ENCODE results near the gene MAD1L1.
A peak's percentile ranks its signal among the peaks of the same experiment; 100 is the strongest.

MAD1L1 gene

DNA sequence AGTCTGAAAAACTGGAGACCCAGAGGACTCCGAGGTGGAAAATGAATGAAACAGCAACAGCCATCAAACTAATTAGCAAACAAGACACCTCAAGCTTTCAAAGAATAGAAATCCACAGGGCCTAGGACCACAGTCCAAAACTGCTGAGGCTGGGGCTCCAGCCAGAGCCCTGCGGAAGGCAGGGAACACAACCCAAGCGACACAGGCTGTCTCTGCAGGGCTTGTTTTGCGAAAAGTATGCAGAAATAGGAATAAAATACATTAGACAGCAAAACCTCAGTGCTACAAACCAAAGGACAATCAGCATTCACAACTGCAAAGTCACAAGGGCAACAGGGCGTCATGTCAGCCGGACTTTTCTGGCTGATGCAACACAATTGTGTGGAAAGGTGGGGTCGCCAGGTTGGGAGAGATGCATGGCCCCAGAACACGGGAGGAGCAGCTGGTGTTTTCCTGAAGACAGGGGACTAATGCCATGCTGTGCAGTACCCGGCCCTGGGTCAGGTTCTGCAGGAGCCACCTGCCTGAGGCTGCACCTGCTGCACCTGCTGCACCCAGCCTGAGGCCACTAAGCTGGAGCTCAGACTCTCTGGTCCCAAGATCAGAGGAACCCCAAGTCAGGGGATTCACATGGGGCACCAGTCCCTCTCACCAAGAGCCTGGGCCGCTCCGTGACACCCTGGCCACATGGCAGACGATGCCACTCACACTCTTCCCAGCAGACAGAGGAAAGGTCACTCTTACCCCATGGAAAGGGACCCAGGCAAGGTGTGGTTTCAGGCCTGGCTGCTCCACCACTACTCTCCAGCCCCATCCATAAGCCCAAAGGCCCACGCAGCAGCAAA, 74.2 kb downstream of the MAD1L1 start:
- POLR2A ChIA-PET, result interaction anchor here (1.0 kb wide), 1 partner anchor 196 kb away, joined by 3 read pairs; the partner anchor contains the start of gene EIF3B
- CTCF ChIA-PET, result interaction anchor here (0.6 to 1.2 kb wide), 2 partner anchors 17 to 51 kb away, joined by 3 to 4 read pairs; no protein-coding TSS in a partner anchor
- peaks cover 30% of the 10 kb centered on the region for H3K4me1 ChIP-seq (ENCODE audit: control insufficient read depth, insufficient read depth, low read length)
- no peak overlapping the region for H3K4me3 ChIP-seq (ENCODE audit: low read depth, low read length)
- H3K36me3 ChIP-seq (ENCODE audit: control insufficient read depth in 2 of 2, insufficient read depth in 1 of 2, low read length in 2 of 2), result no peaks in the 10 kb centered on the region; a peak in 1 of 3 replicates
- H3K27ac ChIP-seq (ENCODE audit: extremely low read depth, low read depth, low read length), result peak overlapping the region; percentile 94
- no peaks in the 10 kb centered on the region for H3K9me3 ChIP-seq (ENCODE audit: control insufficient read depth, insufficient read depth, low read depth, low read length)
- TF ChIP-seq ZNF221 (tag by site-specific recombination; IDR thresholded peaks at IDR 0.05; ENCODE audit: borderline replicate concordance) (no peak), ZNF777 (tag by site-specific recombination; IDR thresholded peaks at IDR 0.05; ENCODE audit: borderline replicate concordance) (no peak), PRDM1 (tag by site-specific recombination; IDR thresholded peaks at IDR 0.05) (0 out of 2 replicates have a peak, but pooled peaks have one; percentile 6), ZNF624 (tag by site-specific recombination; IDR thresholded peaks at IDR 0.05) (no peak)
- TF ChIP-seq, protein P1, sequence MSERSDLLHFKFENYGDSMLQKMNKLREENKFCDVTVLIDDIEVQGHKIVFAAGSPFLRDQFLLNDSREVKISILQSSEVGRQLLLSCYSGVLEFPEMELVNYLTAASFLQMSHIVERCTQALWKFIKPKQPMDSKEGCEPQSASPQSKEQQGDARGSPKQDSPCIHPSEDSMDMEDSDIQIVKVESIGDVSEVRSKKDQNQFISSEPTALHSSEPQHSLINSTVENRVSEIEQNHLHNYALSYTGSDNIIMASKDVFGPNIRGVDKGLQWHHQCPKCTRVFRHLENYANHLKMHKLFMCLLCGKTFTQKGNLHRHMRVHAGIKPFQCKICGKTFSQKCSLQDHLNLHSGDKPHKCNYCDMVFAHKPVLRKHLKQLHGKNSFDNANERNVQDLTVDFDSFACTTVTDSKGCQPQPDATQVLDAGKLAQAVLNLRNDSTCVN (tag by site-specific recombination; optimal IDR thresholded peaks at IDR 0.05), result no peak
- TF ChIP-seq, protein P2, sequence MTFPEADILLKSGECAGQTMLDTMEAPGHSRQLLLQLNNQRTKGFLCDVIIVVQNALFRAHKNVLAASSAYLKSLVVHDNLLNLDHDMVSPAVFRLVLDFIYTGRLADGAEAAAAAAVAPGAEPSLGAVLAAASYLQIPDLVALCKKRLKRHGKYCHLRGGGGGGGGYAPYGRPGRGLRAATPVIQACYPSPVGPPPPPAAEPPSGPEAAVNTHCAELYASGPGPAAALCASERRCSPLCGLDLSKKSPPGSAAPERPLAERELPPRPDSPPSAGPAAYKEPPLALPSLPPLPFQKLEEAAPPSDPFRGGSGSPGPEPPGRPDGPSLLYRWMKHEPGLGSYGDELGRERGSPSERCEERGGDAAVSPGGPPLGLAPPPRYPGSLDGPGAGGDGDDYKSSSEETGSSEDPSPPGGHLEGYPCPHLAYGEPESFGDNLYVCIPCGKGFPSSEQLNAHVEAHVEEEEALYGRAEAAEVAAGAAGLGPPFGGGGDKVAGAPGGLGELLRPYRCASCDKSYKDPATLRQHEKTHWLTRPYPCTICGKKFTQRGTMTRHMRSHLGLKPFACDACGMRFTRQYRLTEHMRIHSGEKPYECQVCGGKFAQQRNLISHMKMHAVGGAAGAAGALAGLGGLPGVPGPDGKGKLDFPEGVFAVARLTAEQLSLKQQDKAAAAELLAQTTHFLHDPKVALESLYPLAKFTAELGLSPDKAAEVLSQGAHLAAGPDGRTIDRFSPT (tag by site-specific recombination; IDR thresholded peaks at IDR 0.05), result no peak

DNA sequence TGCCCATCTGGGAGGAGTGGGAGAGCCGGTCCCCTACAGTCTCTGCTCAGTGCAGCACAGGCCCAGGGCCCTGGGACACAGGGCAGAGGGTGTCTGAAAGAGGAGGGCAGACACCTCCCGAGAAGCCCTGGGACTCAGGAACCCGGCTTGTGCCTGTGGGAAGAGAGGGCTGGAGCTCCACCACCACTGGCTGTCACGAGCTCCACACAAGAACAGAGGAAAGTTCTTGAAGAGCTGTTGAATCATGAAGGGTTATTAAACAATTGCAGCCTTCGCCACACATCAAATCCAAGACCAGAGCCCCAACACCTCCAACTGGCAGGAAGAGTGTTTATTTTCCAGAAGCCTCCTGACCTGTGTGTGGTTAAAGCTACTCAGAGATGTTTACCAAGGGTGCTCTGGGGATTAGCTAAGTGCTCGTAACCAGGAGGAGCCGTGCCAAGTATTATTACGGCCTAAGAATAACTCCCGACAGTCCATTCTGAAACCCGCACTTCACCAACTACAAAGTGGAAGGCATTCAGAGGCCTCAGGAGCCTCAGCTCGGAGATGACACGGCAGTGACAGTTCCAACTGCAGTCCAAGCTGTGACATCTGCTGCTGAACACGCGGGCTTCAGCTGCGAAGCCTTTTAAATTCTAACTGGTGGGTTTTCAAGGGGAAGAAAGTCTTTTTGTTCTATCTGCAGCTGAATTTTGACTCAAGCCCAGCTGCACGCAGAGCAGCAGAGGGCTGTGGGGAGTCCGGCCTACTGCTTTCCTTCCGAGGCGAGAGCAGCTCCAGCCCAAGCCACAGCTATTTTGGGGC, 75.1 kb downstream of the MAD1L1 start:
- ChIA-PET CTCF (interaction anchor here (0.6 to 1.2 kb wide), 4 partner anchors 18 to 604 kb away, joined by 3 to 4 read pairs (median 4); no protein-coding TSS in a partner anchor), POLR2A (interaction anchor here (1.0 kb wide), 1 partner anchor 197 kb away, joined by 3 read pairs; the partner anchor contains the start of gene EIF3B)
- H3K27ac ChIP-seq (ENCODE audit: extremely low read depth, low read depth, low read length), result peak overlapping the region; percentile 94
- H3K4me1 ChIP-seq (ENCODE audit: control insufficient read depth, insufficient read depth, low read length), result peaks cover 25% of the 10 kb centered on the region
- H3K4me3 ChIP-seq (ENCODE audit: low read depth, low read length), result no peak overlapping the region
- no peaks in the 10 kb centered on the region for H3K9me3 ChIP-seq (ENCODE audit: control insufficient read depth, insufficient read depth, low read depth, low read length)
- H3K36me3 ChIP-seq (ENCODE audit: control insufficient read depth in 2 of 2, insufficient read depth in 1 of 2, low read length in 2 of 2), result no peaks in the 10 kb centered on the region; a peak in 1 of 3 replicates
- TF ChIP-seq ZNF133 (tag by site-specific recombination; IDR thresholded peaks at IDR 0.05) (no peak), ZNF776 (tag by site-specific recombination; IDR thresholded peaks at IDR 0.05; ENCODE audit: borderline replicate concordance) (no peak), ZBTB44 (tag by site-specific recombination; IDR thresholded peaks at IDR 0.05) (peak; percentile 87), BCL11B (tag by site-specific recombination; IDR thresholded peaks at IDR 0.05; ENCODE audit: low read depth) (no peak), ZFHX2 (tag by site-specific recombination; conservative IDR thresholded peaks at IDR 0.05) (no peak), ZNF692 (tag by site-specific recombination; IDR thresholded peaks at IDR 0.05) (peak; percentile 48; the same call in 1 of the 2 replicates), ZNF324 (tag by site-specific recombination; IDR thresholded peaks at IDR 0.05) (peak; percentile 55; the same call in 1 of the 2 replicates), ZNF398 (tag by site-specific recombination; IDR thresholded peaks at IDR 0.05) (no peak), GLI4 (tag by site-specific recombination; IDR thresholded peaks at IDR 0.05) (no peak), ZNF138 (tag by site-specific recombination; IDR thresholded peaks at IDR 0.05; ENCODE audit: borderline replicate concordance) (no peak), SCRT1 (tag by site-specific recombination; IDR thresholded peaks at IDR 0.05; ENCODE audit: borderline replicate concordance) (0 out of 2 replicates have a peak, but pooled peaks have one; percentile 45), ZNF248 (tag by site-specific recombination; IDR thresholded peaks at IDR 0.05) (no peak), GLIS2 (tag by site-specific recombination; IDR thresholded peaks at IDR 0.05) (no peak; the same call in 1 of the 2 replicates), REPIN1 (tag by site-specific recombination; IDR thresholded peaks at IDR 0.05; ENCODE audit: low read depth) (peak; percentile 60; the same call in 1 of the 2 replicates), ZNF433 (tag by site-specific recombination; IDR thresholded peaks at IDR 0.05; ENCODE audit: low read depth) (no peak), SP7 (tag by site-specific recombination; IDR thresholded peaks at IDR 0.05) (peak; percentile 90), ZNF768 (tag by site-specific recombination; IDR thresholded peaks at IDR 0.05) (no peak)

All from HEK293 (cell line).